ENCODE data around the gene CDH12.

Gene CDH12

GRCh38 chr5:22111320-22111719 is 741.8 kb downstream of the CDH12 start (continued):
- TF ChIP-seq ZFP30 (CRISPR knock-in tag; IDR thresholded peaks at IDR 0.05) (no peak), ZNF8 (CRISPR knock-in tag; IDR thresholded peaks at IDR 0.05) (no peak)

- TF ChIP-seq OSR1 (CRISPR knock-in tag; IDR thresholded peaks at IDR 0.05): no peak
- no peak for TF ChIP-seq ZFP3 (CRISPR knock-in tag; IDR thresholded peaks at IDR 0.05)
- TF ChIP-seq CREB5 (CRISPR knock-in tag; IDR thresholded peaks at IDR 0.05; ENCODE audit: low read depth): no peak
- no peak for TF ChIP-seq CSRNP3 (CRISPR knock-in tag; IDR thresholded peaks at IDR 0.05)
- no peak for TF ChIP-seq ESRRG (CRISPR knock-in tag; IDR thresholded peaks at IDR 0.05)
- no peak for TF ChIP-seq POU6F1 (CRISPR knock-in tag; IDR thresholded peaks at IDR 0.05; ENCODE audit: borderline replicate concordance, low read depth)
- no peak for TF ChIP-seq TCF4 (CRISPR knock-in tag; IDR thresholded peaks at IDR 0.05; ENCODE audit: borderline replicate concordance)
- no peak for TF ChIP-seq ZC3H10 (CRISPR knock-in tag; IDR thresholded peaks at IDR 0.05)
- no peak for TF ChIP-seq ISL1 (CRISPR knock-in tag; IDR thresholded peaks at IDR 0.05)
- TF ChIP-seq ZFP30 (CRISPR knock-in tag; IDR thresholded peaks at IDR 0.05): no peak
- no peak for TF ChIP-seq ZNF565 (CRISPR knock-in tag; conservative IDR thresholded peaks at IDR 0.05; ENCODE audit: low read depth)
- no peak for TF ChIP-seq ZNF70 (CRISPR knock-in tag; IDR thresholded peaks at IDR 0.05)
- TF ChIP-seq TOX (CRISPR knock-in tag; IDR thresholded peaks at IDR 0.05; ENCODE audit: borderline replicate concordance): no peak
- no peak for TF ChIP-seq TSHZ2 (CRISPR knock-in tag; IDR thresholded peaks at IDR 0.05)
- TF ChIP-seq BACH2 (CRISPR knock-in tag; IDR thresholded peaks at IDR 0.05; ENCODE audit: borderline replicate concordance): no peak
- TF ChIP-seq PPARA (CRISPR knock-in tag; IDR thresholded peaks at IDR 0.05; ENCODE audit: borderline replicate concordance): no peak
- no peak for TF ChIP-seq CSDC2 (CRISPR knock-in tag; IDR thresholded peaks at IDR 0.05)
- TF ChIP-seq ZNF8 (CRISPR knock-in tag; IDR thresholded peaks at IDR 0.05): no peak
- ATAC-seq: no peak
Observed at GRCh38 chr5:22109315-22109714, 743.8 kb downstream of the CDH12 start.

- ATAC-seq: no peak
- no peak for TF ChIP-seq SNAI2 (CRISPR knock-in tag; IDR thresholded peaks at IDR 0.05)
- no peak for TF ChIP-seq PPARA (CRISPR knock-in tag; IDR thresholded peaks at IDR 0.05; ENCODE audit: borderline replicate concordance)
- TF ChIP-seq CREB5 (CRISPR knock-in tag; IDR thresholded peaks at IDR 0.05; ENCODE audit: low read depth): no peak
- TF ChIP-seq ISL1 (CRISPR knock-in tag; IDR thresholded peaks at IDR 0.05): no peak
- no peak for TF ChIP-seq RARB (CRISPR knock-in tag; IDR thresholded peaks at IDR 0.05)
- TF ChIP-seq ESRRG (CRISPR knock-in tag; IDR thresholded peaks at IDR 0.05): no peak
Observed at GRCh38 chr5:22108545-22108944, 744.6 kb downstream of the CDH12 start.

- no peak for TF ChIP-seq BACH2 (CRISPR knock-in tag; IDR thresholded peaks at IDR 0.05; ENCODE audit: borderline replicate concordance)
- TF ChIP-seq ZNF565 (CRISPR knock-in tag; conservative IDR thresholded peaks at IDR 0.05; ENCODE audit: low read depth): no peak
- TF ChIP-seq ISL1 (CRISPR knock-in tag; IDR thresholded peaks at IDR 0.05): no peak
- no peak for TF ChIP-seq CSDC2 (CRISPR knock-in tag; IDR thresholded peaks at IDR 0.05)
- no peak for TF ChIP-seq ESRRG (CRISPR knock-in tag; IDR thresholded peaks at IDR 0.05)
- no peak for TF ChIP-seq GLIS3 (CRISPR knock-in tag; IDR thresholded peaks at IDR 0.05)
- no peak for TF ChIP-seq ZFP3 (CRISPR knock-in tag; IDR thresholded peaks at IDR 0.05)
- no peak for TF ChIP-seq ARNTL (CRISPR knock-in tag; IDR thresholded peaks at IDR 0.05; ENCODE audit: borderline replicate concordance, low read depth)
- no peak for TF ChIP-seq TOX (CRISPR knock-in tag; IDR thresholded peaks at IDR 0.05; ENCODE audit: borderline replicate concordance)
- no peak for ATAC-seq
Observed at GRCh38 chr5:22102823-22103359, 750.3 kb downstream of the CDH12 start.
